GM12873 (cell line): Measurements from ENCODE around the gene TYW3.

Source experiments
- CTCF ChIP-seq: IDR thresholded peaks from 2 replicates; pipeline ENCODE4 v1.5.1; 2012; ENCODE audit warnings: low read depth, mild to moderate bottlenecking, moderate library complexity, low read length, control low read depth; ENCODE audit not compliant: insufficient read depth; ENCODE audit errors: missing control alignments

The TYW3 gene

DNA sequence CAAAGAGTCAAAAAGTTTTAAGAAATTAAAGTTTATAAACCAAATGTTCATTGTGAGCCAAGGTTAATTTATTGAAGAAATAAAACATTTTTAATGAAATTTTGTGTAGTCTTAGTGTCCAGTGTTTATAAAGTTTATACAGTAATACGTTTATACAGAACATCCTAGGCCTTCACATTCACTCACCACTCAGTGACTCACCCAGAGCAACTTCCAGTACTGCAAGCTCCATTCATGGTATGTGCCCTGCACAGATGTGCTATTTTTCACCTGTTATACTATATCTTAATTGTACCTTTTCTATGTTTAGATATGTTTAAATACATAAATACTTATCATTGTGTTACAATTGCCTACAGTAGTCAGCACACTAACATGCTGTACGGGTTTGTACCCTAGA is 33.6 kb downstream of the TYW3 start:
- TF ChIP-seq CTCF = no peak

GRCh38 chr1:74767490-74767889 is 34.5 kb downstream of the TYW3 start:
- TF ChIP-seq CTCF = peak; percentile 65

DNA sequence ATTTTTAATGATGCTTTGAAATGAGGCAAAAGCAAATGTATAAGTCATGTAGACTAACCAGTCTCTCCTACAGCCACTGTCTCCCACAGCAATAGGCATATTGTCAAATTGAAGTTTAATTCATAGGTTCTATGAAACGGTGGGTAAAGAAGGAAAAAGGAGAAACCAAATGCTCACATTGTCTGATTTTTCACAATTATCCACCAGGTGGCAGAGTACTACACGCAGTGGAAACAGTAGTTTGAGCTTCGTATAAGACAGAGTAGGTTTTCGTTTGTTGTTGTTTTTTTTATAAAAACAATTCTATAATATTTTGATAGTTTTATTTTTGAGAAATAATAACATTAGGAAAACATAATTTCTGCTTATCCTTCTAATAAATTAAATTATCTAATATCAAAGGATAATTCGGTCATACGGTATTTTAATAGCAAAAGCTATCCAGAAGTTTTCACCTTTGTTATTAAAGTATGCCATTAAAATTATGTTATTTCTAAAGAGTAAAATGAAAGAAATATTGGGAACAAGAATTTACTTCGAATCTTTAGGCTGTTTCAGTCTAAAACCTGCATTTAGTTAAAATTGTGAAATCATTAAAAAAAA is 39.1 kb downstream of the TYW3 start:
- TF ChIP-seq CTCF = peak; percentile 62

DNA sequence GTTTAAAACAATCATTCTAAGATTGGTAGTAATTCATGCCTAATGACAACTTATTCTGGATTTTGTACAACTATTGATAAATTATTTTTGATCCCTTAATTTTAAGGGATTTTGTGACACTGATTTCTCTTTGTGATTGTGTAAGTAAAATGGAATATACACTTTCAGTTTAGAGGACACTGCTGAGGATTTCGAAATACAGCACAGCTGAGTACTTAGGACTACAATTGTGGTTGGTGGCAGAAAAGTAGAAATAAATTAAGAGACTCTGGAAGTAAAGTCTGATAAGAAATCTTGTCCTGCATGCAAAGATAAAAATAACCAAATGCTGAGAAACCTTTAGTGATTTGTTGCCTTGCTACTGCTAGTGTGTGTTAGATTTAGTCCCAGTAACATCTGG is 40.0 kb downstream of the TYW3 start:
- no peak for TF ChIP-seq CTCF

DNA sequence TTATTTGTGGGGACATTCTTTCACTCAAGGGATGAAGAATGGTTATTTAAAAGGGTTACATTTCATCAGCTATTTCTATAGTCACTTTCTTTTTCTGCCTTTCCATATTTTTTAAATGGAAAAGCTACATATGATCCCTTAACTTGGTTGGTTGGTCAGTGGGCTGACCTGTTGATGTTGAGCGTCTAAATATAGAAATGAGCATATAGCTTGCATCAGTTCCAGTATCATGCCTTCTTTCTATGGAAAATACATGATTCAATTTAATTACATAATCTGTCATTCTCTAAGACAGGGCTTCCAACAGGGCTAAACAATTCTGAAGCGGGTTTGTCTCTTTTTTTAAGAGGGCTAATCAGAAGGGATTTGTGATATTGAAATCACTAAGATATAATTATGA is 40.6 kb downstream of the TYW3 start:
- TF ChIP-seq CTCF = no peak

DNA sequence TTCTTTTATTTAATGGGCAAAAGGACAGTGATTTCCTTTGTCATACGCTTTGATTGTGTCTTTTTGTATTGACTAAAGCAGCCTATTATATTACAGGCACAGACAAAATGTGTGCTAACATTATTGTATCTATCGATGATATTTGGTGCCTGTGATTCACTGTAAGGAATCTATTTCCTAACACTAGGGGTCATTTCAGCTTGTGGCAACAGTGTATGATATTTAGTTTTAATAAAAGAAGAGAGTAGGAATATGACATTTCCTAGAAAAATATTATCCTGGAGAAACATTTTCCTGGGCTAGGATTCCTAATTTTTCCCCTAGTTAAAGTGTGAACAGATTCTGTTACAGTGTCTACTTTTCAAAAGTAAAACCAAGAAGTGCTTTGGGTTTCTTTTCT is 42.8 kb downstream of the TYW3 start:
- no peak for TF ChIP-seq CTCF

DNA sequence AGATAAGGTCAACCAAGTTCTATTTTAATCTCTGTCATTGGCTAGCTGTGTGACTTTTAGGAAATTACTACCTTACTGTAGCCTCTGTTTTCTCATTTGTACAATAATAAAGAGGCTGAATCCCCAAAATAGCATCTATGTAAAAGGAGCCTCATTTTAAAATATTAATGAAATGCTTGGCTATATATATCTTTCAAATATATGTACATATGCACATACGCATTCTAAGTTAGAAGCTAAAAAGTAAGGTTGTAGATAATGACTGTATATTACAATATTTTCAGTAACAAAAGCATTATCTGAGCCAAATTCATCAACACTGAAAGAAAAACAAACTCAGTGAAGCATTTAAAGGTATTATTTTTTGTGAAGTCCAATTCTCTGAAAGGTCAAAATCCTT is 44.6 kb downstream of the TYW3 start:
- TF ChIP-seq CTCF = no peak
